HG02840 (cell line): ENCODE measurements around the gene LARGE2.

ENCODE experiments used
- ATAC-seq: cut with Tn5 transposase; IDR thresholded peaks from one replicate; pipeline ENCODE4 v1.9.1; 2021; ENCODE audit warnings: mild to moderate bottlenecking, moderate library complexity, moderate number of reproducible peaks; ENCODE audit not compliant: unreplicated experiment, low FRiP score

LARGE2 gene

DNA sequence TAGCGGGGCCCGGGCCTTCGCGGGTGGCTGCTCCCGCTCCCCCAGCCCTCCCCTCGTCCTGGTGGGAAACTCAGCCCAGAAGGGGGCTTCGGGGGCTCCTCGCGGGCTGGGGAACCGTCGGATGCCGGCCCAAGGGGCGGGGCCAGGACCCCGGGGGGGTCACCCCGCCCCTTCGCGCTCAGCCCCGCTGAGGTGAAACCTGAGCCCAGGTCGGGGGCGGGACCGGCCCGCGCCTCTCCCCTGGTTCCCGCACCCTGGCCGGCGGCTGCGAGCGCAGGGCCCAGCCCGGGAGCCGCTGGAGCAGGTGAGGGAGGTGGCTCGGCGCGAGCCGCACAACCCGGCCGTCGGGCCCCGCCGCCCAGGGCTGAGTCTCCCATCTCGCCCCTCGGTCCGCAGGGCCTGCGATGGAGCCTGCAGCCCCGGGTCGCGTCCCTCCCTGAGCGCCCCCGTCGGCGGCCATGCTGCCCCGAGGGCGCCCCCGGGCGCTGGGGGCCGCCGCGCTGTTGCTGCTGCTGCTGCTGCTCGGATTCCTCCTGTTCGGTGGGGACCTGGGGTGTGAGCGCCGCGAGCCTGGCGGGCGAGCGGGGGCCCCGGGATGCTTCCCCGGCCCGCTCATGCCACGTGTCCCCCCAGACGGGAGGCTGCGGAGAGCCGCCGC, at the start of gene LARGE2:
TSS of gene LARGE2 (plus strand) at position 232 of the 658 bp plus-strand sequence. CDS start at position 459, 227 bp downstream.
- no peak for ATAC-seq

DNA sequence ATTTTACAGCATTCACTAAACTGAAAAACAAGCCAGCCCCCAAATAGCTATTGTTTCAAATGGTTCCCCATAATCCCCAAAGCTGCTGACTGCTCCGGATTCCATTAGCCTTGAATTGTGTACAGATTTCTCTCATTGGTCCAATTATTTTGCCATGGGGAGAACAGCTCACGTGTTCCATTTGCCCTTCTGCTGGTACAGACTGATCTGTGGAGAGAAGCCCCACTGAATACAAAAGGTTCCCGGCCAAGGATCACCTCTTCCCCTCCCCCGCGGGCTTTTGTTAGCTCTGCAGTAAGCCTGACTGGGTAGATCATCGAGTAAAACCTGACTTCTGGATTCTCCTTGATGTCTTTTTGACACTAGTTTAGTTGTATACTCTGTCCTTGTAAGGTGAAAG, 46.1 kb upstream of the LARGE2 start:
- no peak for ATAC-seq

- ATAC-seq = no peak
These were observed 45.2 kb upstream of the LARGE2 start for GRCh38 chr11:45877221-45877620.

- no peak for ATAC-seq
These were observed 44.6 kb upstream of the LARGE2 start for GRCh38 chr11:45877845-45878244.

DNA sequence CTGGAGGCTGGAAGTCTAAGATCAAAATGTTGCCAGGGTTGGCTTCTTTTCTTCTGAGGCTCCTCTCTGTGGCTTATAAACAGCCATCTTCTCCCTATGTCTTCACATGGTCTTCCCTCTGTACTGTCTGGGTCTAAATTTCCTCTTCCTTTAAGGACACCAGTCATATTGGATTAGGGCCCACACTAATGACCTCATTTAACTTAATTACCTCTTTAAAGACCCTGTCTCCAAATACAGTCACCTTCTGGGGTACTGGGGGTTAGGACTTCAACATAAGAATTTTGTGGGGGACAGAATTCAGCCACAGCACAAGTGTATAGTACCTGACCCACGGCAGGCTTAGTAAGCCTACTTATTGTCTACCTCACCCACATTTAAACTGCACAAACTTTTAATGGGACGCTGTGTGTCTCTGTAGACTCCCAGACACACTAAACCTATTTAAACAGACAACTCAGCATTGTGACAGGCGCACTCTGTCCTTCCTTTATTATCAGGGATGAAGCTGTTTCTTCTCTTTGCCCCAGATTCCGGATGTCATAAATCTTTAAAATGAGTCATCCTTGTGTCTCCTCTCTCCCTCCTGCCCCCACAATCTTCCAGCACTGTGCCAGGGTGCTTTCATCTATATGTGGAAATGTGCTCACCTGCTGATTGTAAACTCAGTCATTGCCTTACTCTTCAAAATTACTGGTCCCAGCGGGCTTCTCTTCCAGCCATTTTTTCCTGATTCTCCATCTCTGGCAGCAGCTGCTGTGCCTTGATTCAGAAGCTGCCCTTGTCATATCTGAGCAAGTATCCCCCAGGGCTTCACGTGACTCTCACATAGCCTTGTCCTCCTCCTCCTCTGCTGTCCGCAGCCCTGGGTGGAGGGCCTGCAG, 42.4 kb upstream of the LARGE2 start:
- no peak for ATAC-seq

- ATAC-seq = no peak
These were observed 41.5 kb upstream of the LARGE2 start for GRCh38 chr11:45880772-45881570.

DNA sequence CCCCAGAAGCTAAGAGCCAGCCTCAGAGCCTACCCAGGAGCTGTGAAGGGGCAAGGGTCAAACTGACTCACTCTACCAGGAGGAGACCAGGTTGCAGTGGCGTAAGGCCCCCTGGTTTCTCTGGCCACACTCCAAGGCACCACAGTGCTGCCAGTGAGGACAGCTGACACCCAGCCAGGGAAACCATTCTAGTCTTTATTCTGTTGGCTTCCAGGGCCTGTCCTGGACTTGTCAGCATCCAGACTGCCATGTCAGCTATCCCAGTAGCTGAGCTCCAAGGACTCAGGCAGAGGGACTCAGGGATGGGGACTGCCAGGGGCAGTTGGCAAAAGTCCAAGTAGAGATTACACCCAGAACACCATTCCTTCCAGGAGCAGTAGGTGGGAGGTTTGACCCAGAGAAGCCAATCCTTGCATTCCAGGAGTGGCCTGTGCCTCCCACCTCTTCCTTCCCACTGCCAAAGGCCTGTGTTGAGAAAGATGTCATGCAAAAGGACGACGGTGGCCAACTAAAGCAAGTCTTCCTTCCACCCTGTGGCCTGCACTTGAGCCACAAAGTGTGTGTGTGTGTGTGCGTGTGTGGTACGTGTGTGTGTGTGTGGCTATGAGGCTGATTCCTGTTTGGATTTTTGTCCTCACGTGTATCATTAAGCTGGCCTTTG, 40.6 kb upstream of the LARGE2 start:
- ATAC-seq = no peak

- no peak for ATAC-seq
These were observed 37.8 kb upstream of the LARGE2 start for GRCh38 chr11:45884596-45885185.

DNA sequence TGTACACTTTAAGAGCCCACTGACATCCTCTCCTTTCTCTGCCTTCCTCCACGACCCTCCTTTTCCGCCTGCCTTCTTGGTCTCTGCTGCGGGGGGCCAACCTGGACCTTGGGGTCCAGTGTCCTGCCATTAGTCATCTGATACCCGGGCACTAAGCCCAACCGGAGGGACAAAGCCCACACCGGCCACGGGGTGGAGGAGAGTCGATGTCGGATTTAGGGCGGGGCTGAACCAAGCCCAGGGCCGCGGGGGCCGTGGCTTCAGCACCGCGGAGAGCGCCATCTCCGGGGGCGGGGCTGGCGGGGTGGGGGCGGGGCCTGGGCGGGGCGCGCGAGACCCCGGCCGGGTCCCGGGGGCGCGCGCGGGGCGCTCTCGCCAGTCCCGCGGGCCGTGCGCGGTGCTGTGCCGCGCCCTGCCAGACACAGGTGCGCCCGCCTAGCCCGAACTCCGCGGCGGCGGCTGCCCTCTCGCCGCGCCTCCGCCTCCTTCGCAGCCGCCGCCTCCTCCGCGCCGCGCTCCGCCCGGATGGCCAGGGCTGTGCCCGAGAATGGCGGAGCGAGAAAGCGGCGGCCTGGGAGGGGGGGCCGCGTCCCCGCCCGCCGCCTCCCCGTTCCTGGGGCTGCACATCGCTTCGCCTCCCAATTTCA, 37.1 kb upstream of the LARGE2 start, which contains the start of gene MAPK8IP1:
TSS of gene MAPK8IP1 (plus strand) at position 378 of the 647 bp plus-strand sequence. CDS start at position 548, 170 bp downstream.
- no peak for ATAC-seq

- ATAC-seq = no peak
These were observed 36.3 kb upstream of the LARGE2 start for GRCh38 chr11:45885921-45886721.

- no peak for ATAC-seq
These were observed 35.5 kb upstream of the LARGE2 start for GRCh38 chr11:45886816-45887520.

DNA sequence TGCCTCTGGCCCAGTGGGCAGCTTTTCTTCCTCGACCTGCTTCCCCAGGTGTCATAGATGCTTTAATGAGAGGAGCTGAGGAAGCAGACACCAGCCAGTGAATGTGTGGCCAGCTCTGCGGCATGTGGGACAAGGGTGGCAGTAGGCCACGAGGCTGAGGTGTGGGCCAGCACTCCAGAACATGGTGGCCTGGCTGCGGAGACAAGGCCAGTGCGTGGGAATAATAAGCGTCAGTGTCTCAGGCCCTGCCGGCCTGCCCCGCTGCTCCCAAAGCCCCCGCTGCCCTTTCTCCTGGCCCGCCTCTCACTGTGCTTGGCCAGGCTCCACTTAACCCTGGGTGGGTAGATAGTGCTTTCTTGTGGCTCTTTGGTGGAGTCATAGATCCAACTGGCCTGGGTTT, 34.9 kb upstream of the LARGE2 start:
- ATAC-seq = no peak

DNA sequence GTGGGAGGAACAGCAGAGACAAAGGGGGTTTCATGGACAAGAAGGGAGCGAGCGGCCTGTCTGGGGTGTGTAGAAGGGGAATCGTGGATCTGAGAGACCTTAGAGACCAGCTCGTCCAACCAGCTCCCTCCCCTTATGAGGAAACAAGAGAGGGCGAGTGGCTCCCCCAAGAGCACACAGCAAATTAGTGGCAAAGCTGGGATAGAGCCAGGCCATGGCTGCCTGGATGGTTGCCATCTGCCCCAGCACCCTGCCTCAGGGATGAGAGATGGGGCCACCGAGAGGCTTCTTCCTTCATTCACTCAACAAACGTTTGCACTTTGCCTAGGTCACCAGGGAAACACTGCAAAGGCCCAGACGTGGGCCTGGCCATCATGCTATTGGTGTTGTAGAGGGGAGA, 32.9 kb upstream of the LARGE2 start:
- no peak for ATAC-seq

GRCh38 chr11:45889966-45890365, 32.5 kb upstream of the LARGE2 start:
- no peak for ATAC-seq

GRCh38 chr11:45890886-45891550, 31.4 kb upstream of the LARGE2 start:
- no peak for ATAC-seq

DNA sequence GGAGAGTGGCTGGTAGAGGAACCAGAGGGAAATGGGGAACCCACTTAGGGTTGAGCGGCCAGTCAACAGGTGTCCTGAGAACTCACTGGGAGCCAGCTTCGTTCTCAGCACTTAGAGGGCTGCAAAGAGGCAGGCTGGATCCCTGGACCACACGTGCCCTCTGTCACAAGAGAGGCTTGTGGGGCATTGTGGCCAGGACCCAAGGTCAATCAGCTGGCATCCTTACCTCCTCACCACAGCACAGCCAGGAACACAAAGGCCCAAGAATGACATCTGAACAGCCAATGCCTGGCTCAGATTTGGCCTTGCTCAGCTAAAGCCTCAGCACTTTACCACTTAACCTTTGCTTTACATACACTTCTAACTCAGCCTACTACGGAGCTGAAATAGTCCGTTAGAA, 29.6 kb upstream of the LARGE2 start:
- ATAC-seq = no peak

GRCh38 chr11:45894555-45895247, 27.8 kb upstream of the LARGE2 start:
- no peak for ATAC-seq
